GM12875 (cell line): ENCODE data around the gene KLHL33.

Source experiments
- H3K4me3 ChIP-seq: one replicate; pipeline ENCODE4 v1.5.1; 2011; ENCODE audit warnings: low read depth, low read length, control low read depth
- TF ChIP-seq, protein P1 (sequence below): IDR thresholded peaks from 2 replicates; pipeline ENCODE4 v1.5.1; 2011; ENCODE audit warnings: low read depth, mild to moderate bottlenecking, control low read depth, inconsistent platforms, low read length, moderate library complexity, borderline replicate concordance; ENCODE audit not compliant: insufficient read depth

KLHL33 gene

DNA sequence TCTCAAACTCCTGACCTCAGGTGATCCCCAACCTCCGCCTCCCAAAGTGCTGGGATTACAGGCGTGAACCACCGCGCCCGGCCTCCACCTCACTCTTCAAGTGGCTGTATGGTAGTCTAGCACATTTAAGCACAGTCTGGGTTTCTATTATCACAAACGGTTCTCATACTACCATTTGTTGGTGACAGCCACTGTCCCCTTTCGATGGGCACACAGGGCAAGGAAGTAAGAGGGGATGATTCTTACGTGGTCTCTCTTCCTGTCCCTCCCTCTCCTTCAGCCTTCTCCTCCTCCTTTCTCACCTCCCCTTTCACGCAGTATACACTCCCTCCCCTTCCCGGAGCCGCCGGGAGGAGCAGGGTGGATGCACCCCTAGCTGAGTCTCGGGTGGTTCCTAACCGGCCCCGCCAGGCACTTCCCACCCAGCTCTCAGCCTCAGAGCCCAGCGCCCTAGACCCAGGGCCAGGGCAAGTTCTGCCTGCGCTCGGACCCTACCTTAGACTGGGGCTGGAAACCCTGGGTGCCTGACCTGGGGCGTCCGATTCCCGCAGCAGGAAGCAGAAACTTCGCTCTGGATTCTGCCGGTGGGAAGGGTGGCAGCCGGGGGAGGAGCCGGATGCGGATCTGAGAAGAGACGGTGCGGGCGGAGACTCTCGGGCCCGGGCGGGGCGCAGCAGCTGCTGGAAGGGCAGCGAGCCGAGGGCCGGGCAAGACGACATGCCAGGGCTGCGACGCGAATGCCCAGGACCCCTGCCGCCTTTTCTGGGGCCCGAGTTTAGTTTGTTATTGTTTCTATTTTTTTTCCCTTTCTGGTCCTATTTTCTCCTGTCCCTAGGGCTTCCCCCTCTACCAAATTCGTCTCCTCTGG lies 22.9 kb downstream of the KLHL33 start, which contains the start of gene TEP1:
TEP1 (minus strand) TSS at position 626 of the 868 bp plus-strand sequence. CDS start 5,062 bp downstream, outside the sequence.
- TF ChIP-seq, protein P1, sequence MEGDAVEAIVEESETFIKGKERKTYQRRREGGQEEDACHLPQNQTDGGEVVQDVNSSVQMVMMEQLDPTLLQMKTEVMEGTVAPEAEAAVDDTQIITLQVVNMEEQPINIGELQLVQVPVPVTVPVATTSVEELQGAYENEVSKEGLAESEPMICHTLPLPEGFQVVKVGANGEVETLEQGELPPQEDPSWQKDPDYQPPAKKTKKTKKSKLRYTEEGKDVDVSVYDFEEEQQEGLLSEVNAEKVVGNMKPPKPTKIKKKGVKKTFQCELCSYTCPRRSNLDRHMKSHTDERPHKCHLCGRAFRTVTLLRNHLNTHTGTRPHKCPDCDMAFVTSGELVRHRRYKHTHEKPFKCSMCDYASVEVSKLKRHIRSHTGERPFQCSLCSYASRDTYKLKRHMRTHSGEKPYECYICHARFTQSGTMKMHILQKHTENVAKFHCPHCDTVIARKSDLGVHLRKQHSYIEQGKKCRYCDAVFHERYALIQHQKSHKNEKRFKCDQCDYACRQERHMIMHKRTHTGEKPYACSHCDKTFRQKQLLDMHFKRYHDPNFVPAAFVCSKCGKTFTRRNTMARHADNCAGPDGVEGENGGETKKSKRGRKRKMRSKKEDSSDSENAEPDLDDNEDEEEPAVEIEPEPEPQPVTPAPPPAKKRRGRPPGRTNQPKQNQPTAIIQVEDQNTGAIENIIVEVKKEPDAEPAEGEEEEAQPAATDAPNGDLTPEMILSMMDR: no peak
- peak within 1 kb of the TSS; percentile 67 for H3K4me3 ChIP-seq

DNA sequence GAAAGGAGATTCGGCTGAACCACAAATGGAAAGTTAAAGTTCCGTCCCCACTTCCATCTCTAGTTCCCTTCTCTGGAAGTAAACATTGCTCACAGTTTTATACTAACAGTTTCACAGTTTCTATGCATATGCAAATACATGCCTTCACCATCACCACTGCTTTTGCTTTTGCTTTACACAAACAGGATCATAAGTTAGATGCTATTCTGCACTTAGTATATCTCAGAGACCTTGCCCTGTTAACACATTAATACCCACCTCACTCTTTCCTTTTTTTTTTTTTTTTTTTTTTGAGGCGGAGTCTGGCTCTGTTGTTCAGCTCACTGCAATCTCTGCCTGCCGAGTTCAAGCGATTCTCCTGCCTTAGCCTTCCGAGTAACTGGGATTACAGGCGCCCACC lies 23.6 kb downstream of the KLHL33 start:
- H3K4me3 ChIP-seq: peak overlapping the region; percentile 67
- TF ChIP-seq, protein P1: no peak

DNA sequence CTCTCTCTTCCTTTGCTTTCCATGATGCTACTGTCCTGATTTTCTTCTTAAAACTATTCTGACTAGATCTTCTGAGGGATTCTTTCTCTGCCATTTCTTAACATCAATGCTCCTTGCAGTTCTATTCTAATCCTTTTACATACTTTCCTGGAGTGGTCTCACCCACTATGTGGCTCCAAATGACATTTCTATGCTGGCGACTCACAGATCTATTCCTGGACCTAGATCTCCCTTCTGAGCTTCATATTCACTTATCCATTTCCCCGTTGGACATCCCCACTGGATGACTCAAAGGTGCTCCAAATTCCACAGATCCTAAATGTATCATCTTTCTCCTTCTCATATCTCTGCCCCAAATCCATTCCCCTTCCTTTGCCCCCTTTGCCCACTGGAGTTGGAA lies 26.7 kb downstream of the KLHL33 start:
- TF ChIP-seq, protein P1: no peak
- H3K4me3 ChIP-seq: no peak overlapping the region

GRCh38 chr14:20403521-20403920 lies 32.4 kb downstream of the KLHL33 start:
- H3K4me3 ChIP-seq: no peak overlapping the region
- TF ChIP-seq, protein P1: no peak

- TF ChIP-seq, protein P1: no peak
- H3K4me3 ChIP-seq: no peak overlapping the region
These were observed 34.9 kb downstream of the KLHL33 start for GRCh38 chr14:20400965-20401593.

DNA sequence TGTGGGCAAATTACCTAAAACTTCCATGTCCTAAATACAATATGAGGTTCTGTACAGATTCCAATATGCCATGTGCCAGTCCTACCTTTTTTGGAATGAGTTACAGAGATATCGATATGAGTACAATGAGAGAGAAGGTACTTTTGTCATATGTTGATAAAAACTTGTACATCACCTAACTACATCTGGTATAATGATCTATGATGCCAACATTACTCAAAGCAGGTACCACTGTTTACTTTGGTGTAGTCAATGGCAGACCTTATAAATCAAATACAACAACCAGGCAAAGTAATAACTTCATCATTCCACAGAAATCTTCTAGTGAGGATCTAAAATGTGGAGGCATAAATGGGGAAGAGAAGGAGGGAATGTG lies 35.4 kb downstream of the KLHL33 start:
- TF ChIP-seq, protein P1: no peak
- no peak overlapping the region for H3K4me3 ChIP-seq
